Trophoblast cell (in vitro differentiated cells and primary cell): ENCODE data around the gene PTPRM.

Experiments
- DNase-seq, 2 donors: peaks; one replicate each; pipeline ENCODE4 v3.0.0-alpha.2; 2016
- H2AFZ ChIP-seq: 2 replicates; pipeline ENCODE4 v1.6.1; 2013; ENCODE audit warnings: low read length, moderate library complexity, mild to moderate bottlenecking; ENCODE audit not compliant: insufficient read depth, poor library complexity
- H2AK5ac ChIP-seq: 2 replicates; pipeline ENCODE4 v1.6.1; 2013; ENCODE audit warnings: mild to moderate bottlenecking, low read length
- H2BK120ac ChIP-seq: 2 replicates; pipeline ENCODE4 v1.6.1; 2013; ENCODE audit warnings: low read length, mild to moderate bottlenecking, moderate library complexity; ENCODE audit not compliant: insufficient read depth, poor library complexity
- H2BK12ac ChIP-seq: 2 replicates; pipeline ENCODE4 v1.6.1; 2013; ENCODE audit warnings: mild to moderate bottlenecking, low read length, moderate library complexity
- H2BK5ac ChIP-seq: 2 replicates; pipeline ENCODE4 v1.6.1; 2013; ENCODE audit warnings: low read length, low read depth, moderate library complexity, mild to moderate bottlenecking; ENCODE audit not compliant: poor library complexity
- H3K14ac ChIP-seq: 2 replicates; pipeline ENCODE4 v1.6.1; 2013; ENCODE audit warnings: mild to moderate bottlenecking, low read length
- H3K18ac ChIP-seq: 2 replicates; pipeline ENCODE4 v1.6.1; 2013; ENCODE audit warnings: mild to moderate bottlenecking, low read length
- H3K23ac ChIP-seq: 2 replicates; pipeline ENCODE4 v1.6.1; 2013; ENCODE audit warnings: low read length
- H3K27ac ChIP-seq: 2 replicates; pipeline ENCODE4 v1.5.1; 2013; ENCODE audit warnings: low read depth, mild to moderate bottlenecking, inconsistent platforms, low read length, moderate library complexity
- H3K27me3 ChIP-seq: 2 replicates; pipeline ENCODE4 v1.6.1; 2013; ENCODE audit warnings: inconsistent platforms, mild to moderate bottlenecking, low read length, moderate library complexity; ENCODE audit not compliant: insufficient read depth
- H3K36me3 ChIP-seq, 2 experiments: 1 replicate in 1 of 2; 2 replicates in 1 of 2; pipeline ENCODE4 v1.6.1; 2013; ENCODE audit warnings: low read length in 2 of 2, mild to moderate bottlenecking in 2 of 2, moderate library complexity in 1 of 2; ENCODE audit not compliant: insufficient read depth in 2 of 2, control insufficient read depth in 1 of 2
- H3K4ac ChIP-seq: 2 replicates; pipeline ENCODE4 v1.6.1; 2013; ENCODE audit warnings: low read depth, mild to moderate bottlenecking, low read length, moderate library complexity
- H3K4me1 ChIP-seq, 2 experiments: 1 replicate in 1 of 2; 2 replicates in 1 of 2; pipeline ENCODE4 v1.6.1; 2013; ENCODE audit warnings: low read length in 2 of 2, mild to moderate bottlenecking in 2 of 2, moderate library complexity in 1 of 2; ENCODE audit not compliant: insufficient read depth in 2 of 2, control insufficient read depth in 1 of 2
- H3K4me2 ChIP-seq: 2 replicates; pipeline ENCODE4 v1.6.1; 2013; ENCODE audit warnings: inconsistent platforms, mild to moderate bottlenecking, low read length, moderate library complexity
- H3K4me3 ChIP-seq: 2 replicates; pipeline ENCODE4 v1.5.1; 2013; ENCODE audit warnings: mild to moderate bottlenecking, low read depth, low read length, inconsistent platforms
- H3K79me1 ChIP-seq: one replicate; pipeline ENCODE4 v1.6.1; 2013; ENCODE audit warnings: low read length
- H3K79me2 ChIP-seq: 2 replicates; pipeline ENCODE4 v1.6.1; 2013; ENCODE audit warnings: low read length, mild to moderate bottlenecking; ENCODE audit not compliant: control insufficient read depth, insufficient read depth, poor library complexity
- H3K9ac ChIP-seq: 2 replicates; pipeline ENCODE4 v1.6.1; 2013; ENCODE audit warnings: mild to moderate bottlenecking, low read length
- H3K9me3 ChIP-seq: 2 replicates; pipeline ENCODE4 v1.6.1; 2013; ENCODE audit warnings: low read depth, mild to moderate bottlenecking, control low read depth, inconsistent platforms, low read length; ENCODE audit not compliant: insufficient read depth
- H4K12ac ChIP-seq: 2 replicates; pipeline ENCODE4 v1.6.1; 2013; ENCODE audit warnings: low read depth, mild to moderate bottlenecking, low read length, moderate library complexity
- H4K8ac ChIP-seq: 2 replicates; pipeline ENCODE4 v1.6.1; 2013; ENCODE audit warnings: low read depth, mild to moderate bottlenecking, low read length, moderate library complexity
- H4K91ac ChIP-seq: one replicate; pipeline ENCODE4 v1.6.1; 2013; ENCODE audit warnings: low read depth, mild to moderate bottlenecking, low read length, moderate library complexity
- WGBS: extraction: QIAGEN DNeasy Blood & Tissue Kit; methylation state at CpG from one replicate; pipeline ENCODE4 v1.1.7; 2013; ENCODE audit warnings: missing lambda C conversion rate; ENCODE audit not compliant: insufficient read length, insufficient coverage; ENCODE audit errors: extremely low coverage; 5-methylcytosine and 5-hydroxymethylcytosine counted together

PTPRM gene

GRCh38 chr18:7600036-7600435 lies 32.9 kb downstream of the PTPRM start:
- Histone ChIP-seq H4K12ac (no peak overlapping the region), H3K9ac (no peak overlapping the region), H3K4me2 (no peak overlapping the region)

GRCh38 chr18:7600528-7601245 lies 33.6 kb downstream of the PTPRM start:
- H2BK12ac ChIP-seq = no peak overlapping the region
- no peak for DNase-seq
- H3K79me1 ChIP-seq = no peaks in the 10 kb centered on the region
- no peak overlapping the region for H2BK5ac ChIP-seq
- H2AK5ac ChIP-seq = no peak overlapping the region
- H2BK120ac ChIP-seq = no peak overlapping the region
- H4K8ac ChIP-seq = no peak overlapping the region
- no peak overlapping the region for H3K27ac ChIP-seq
- H3K9ac ChIP-seq = peak overlapping the region; percentile 21
- no CpG with 5 or more reads among the region's 13 CpGs for WGBS
- H3K36me3 ChIP-seq = no peaks in the 10 kb centered on the region
- H3K18ac ChIP-seq = no peak overlapping the region
- H3K27me3 ChIP-seq = no peaks in the 10 kb centered on the region
- peaks cover 2 to 12% of the 10 kb centered on the region in 2 experiments for H3K4me1 ChIP-seq
- H3K9me3 ChIP-seq = no peaks in the 10 kb centered on the region
- peaks cover 4% of the 10 kb centered on the region for H3K79me2 ChIP-seq
- no peak overlapping the region for H4K91ac ChIP-seq
- H3K4ac ChIP-seq = no peak overlapping the region
- H3K23ac ChIP-seq = peak overlapping the region; percentile 76
- H3K4me2 ChIP-seq = no peak overlapping the region
- H3K14ac ChIP-seq = no peak overlapping the region
- no peak overlapping the region for H2AFZ ChIP-seq
- H4K12ac ChIP-seq = no peak overlapping the region
- H3K4me3 ChIP-seq = no peak overlapping the region

More at GRCh38 chr18:7600036-7600435, 32.9 kb downstream of the PTPRM start:
- no peaks in the 10 kb centered on the region for H3K27me3 ChIP-seq
- H4K91ac ChIP-seq = no peak overlapping the region
- no peaks in the 10 kb centered on the region for H3K79me1 ChIP-seq
- no peak overlapping the region for H2BK120ac ChIP-seq
- no peak overlapping the region for H4K8ac ChIP-seq
- H3K4me3 ChIP-seq = no peak overlapping the region
- no peak overlapping the region for H3K4ac ChIP-seq
- H3K18ac ChIP-seq = no peak overlapping the region
- no peak overlapping the region for H2BK12ac ChIP-seq
- no peaks in the 10 kb centered on the region for H3K36me3 ChIP-seq
- H3K14ac ChIP-seq = no peak overlapping the region
- DNase-seq = no peak
- peaks cover 0 to 9% of the 10 kb centered on the region in 2 experiments for H3K4me1 ChIP-seq
- WGBS = no CpG with 5 or more reads among the region's 6 CpGs
- H3K23ac ChIP-seq = no peak overlapping the region
- no peak overlapping the region for H2AFZ ChIP-seq
- H2BK5ac ChIP-seq = no peak overlapping the region
- no peaks in the 10 kb centered on the region for H3K9me3 ChIP-seq
- H3K79me2 ChIP-seq = peaks cover 4% of the 10 kb centered on the region
- H2AK5ac ChIP-seq = no peak overlapping the region
- no peak overlapping the region for H3K27ac ChIP-seq

- H3K4me3 ChIP-seq = no peak overlapping the region
- H3K9me3 ChIP-seq = no peaks in the 10 kb centered on the region
- H3K9ac ChIP-seq = no peak overlapping the region
- H3K4me2 ChIP-seq = no peak overlapping the region
- no peaks in the 10 kb centered on the region for H3K27me3 ChIP-seq
- H3K36me3 ChIP-seq = no peaks in the 10 kb centered on the region
- no peak overlapping the region for H3K14ac ChIP-seq
- no peak overlapping the region for H3K23ac ChIP-seq
- no peak overlapping the region for H2BK12ac ChIP-seq
- H2BK5ac ChIP-seq = no peak overlapping the region
- no peak overlapping the region for H3K18ac ChIP-seq
- H3K4me1 ChIP-seq = peaks cover 5 to 16% of the 10 kb centered on the region in 2 experiments
- H3K27ac ChIP-seq = no peak overlapping the region
- no peak overlapping the region for H4K8ac ChIP-seq
- no peak overlapping the region for H4K12ac ChIP-seq
- H2AK5ac ChIP-seq = no peak overlapping the region
- DNase-seq = no peak
- H2BK120ac ChIP-seq = no peak overlapping the region
- no peak overlapping the region for H4K91ac ChIP-seq
- no peak overlapping the region for H3K4ac ChIP-seq
- no CpG with 5 or more reads among the region's 6 CpGs for WGBS
- no peak overlapping the region for H2AFZ ChIP-seq
- H3K79me1 ChIP-seq = no peaks in the 10 kb centered on the region
- H3K79me2 ChIP-seq = peaks cover 3% of the 10 kb centered on the region
Measured at GRCh38 chr18:7601246-7601615, 34.1 kb downstream of the PTPRM start.

GRCh38 chr18:7601936-7602335 lies 34.8 kb downstream of the PTPRM start:
- peaks cover 5 to 16% of the 10 kb centered on the region in 2 experiments for H3K4me1 ChIP-seq
- no peak overlapping the region for H2BK12ac ChIP-seq
- H3K9ac ChIP-seq = no peak overlapping the region
- no peaks in the 10 kb centered on the region for H3K36me3 ChIP-seq
- H3K79me2 ChIP-seq = peaks cover 3% of the 10 kb centered on the region
- H3K4me2 ChIP-seq = no peak overlapping the region
- no peak overlapping the region for H2AK5ac ChIP-seq
- DNase-seq = no peak
- H3K23ac ChIP-seq = no peak overlapping the region
- no peak overlapping the region for H3K4me3 ChIP-seq
- H4K91ac ChIP-seq = no peak overlapping the region
- WGBS = no CpG with 5 or more reads among the region's 3 CpGs
- peak overlapping the region; percentile 6 for H3K4ac ChIP-seq
- no peak overlapping the region for H4K12ac ChIP-seq
- no peak overlapping the region for H2BK120ac ChIP-seq
- no peak overlapping the region for H2AFZ ChIP-seq
- H3K79me1 ChIP-seq = no peaks in the 10 kb centered on the region
- H3K9me3 ChIP-seq = no peaks in the 10 kb centered on the region
- H3K27ac ChIP-seq = no peak overlapping the region
- H3K18ac ChIP-seq = no peak overlapping the region
- no peak overlapping the region for H3K14ac ChIP-seq
- no peak overlapping the region for H2BK5ac ChIP-seq
- no peaks in the 10 kb centered on the region for H3K27me3 ChIP-seq
- H4K8ac ChIP-seq = no peak overlapping the region
